ENCODE measurements around the gene KIAA1328. TPM values are rescaled to one million over a fixed set of nuclear protein-coding genes. Genes with fewer than 3 reads are reported as not detected.

The KIAA1328 gene
- total RNA-seq, 1 donor from 2014 or later, result 11.6 TPM

DNA sequence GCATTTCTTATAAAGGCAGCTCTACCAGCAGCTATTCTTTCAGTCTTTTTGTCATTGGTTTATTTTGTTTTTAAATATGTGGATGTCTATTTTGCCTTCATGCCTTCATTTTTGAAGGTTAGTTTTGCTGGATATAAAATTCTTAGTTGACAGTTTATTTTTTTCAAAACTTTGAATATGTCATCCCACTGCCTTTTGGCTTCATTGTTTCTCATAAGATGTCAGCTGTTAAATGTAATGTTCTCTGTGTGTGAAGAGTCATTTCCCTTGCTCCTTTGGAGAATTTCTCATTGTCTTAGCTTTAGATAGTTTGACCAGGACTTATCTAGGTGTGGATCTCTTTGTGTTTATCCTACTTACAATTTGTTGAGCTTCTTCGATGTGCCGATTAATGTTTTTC, 213.5 kb downstream of the KIAA1328 start:
- Mint-ChIP-seq H3K4me3 (no peak overlapping the region), H3K36me3 (peaks cover 18% of the 10 kb centered on the region), H3K27ac (no peak overlapping the region), H3K27me3 (no peaks in the 10 kb centered on the region), H3K9me3 (peaks cover 16% of the 10 kb centered on the region), H3K4me1 (ENCODE audit: unreplicated experiment) (no peaks in the 10 kb centered on the region)
- DNase-seq (ENCODE audit: extremely low spot score, unreplicated experiment), result no peak
- TF ChIP-seq CTCF (conservative IDR thresholded peaks at IDR 0.05), result no peak

DNA sequence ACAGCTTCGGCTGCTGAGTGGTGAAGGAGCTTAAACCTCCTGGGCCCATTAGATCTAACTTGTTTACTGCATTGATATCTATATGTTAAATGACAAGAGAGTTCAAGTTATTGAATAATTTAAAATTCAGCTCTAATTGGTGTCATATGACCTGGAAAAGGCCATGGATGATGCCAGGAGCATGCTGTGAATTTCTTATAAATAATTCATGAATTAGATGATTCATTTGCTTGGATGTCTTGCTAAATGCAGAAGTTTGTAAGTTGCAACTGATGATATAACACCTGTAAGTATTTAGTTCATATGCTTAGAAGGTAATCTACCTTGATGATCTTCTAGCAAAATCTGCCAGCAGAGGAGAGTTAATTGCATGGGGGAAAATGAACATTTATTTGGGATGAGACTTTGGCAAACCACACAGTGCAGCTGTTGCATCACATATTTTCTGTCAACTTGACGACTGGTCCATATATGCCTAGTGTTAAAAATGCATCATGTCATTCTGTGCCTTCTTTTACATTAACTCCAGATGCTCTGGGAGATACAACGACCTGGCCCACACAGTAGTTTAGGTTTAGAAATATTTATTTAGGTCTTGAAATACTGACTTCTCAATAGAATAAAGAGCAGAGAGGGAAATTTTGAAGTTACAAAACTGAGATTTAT, 226.3 kb downstream of the KIAA1328 start:
- Mint-ChIP-seq H3K4me3 (no peak overlapping the region), H3K27me3 (no peaks in the 10 kb centered on the region), H3K36me3 (no peaks in the 10 kb centered on the region), H3K9me3 (no peaks in the 10 kb centered on the region), H3K27ac (no peak overlapping the region), H3K4me1 (ENCODE audit: unreplicated experiment) (no peaks in the 10 kb centered on the region)
- TF ChIP-seq CTCF (conservative IDR thresholded peaks at IDR 0.05), result no peak
- no peak for DNase-seq (ENCODE audit: extremely low spot score, unreplicated experiment)

- no peaks in the 10 kb centered on the region for H3K4me1 Mint-ChIP-seq (ENCODE audit: unreplicated experiment)
- no peaks in the 10 kb centered on the region for H3K9me3 Mint-ChIP-seq
- no peak overlapping the region for H3K27ac Mint-ChIP-seq
- TF ChIP-seq CTCF (conservative IDR thresholded peaks at IDR 0.05), result no peak
- no peak for DNase-seq (ENCODE audit: extremely low spot score, unreplicated experiment)
- peaks cover 7% of the 10 kb centered on the region for H3K36me3 Mint-ChIP-seq
- no peak overlapping the region for H3K4me3 Mint-ChIP-seq
- no peaks in the 10 kb centered on the region for H3K27me3 Mint-ChIP-seq
Measured at GRCh38 chr18:37064187-37064586, 235.3 kb downstream of the KIAA1328 start.

DNA sequence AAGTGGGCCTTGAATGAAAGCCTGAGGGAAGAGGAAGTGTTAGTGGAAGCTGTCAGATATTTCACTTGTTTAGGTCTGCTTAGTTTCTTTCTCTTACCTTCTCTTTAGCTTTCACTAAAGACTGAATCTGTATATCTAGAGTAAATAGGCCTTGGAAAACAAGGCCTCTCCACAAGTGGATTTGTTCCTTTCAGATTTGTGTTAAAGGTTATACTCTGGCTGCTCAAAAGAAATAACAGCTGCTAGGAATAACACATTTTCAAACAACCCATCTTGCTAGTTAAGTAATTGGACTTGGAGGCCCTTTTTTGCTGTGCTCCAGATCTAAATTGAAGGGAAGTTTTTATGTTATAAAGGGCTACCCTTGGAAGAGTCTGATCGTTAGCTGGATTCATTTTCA, 236.3 kb downstream of the KIAA1328 start:
- no peak for TF ChIP-seq CTCF (conservative IDR thresholded peaks at IDR 0.05)
- no peaks in the 10 kb centered on the region for H3K27me3 Mint-ChIP-seq
- peaks cover 7% of the 10 kb centered on the region for H3K36me3 Mint-ChIP-seq
- H3K27ac Mint-ChIP-seq, result no peak overlapping the region
- H3K4me1 Mint-ChIP-seq (ENCODE audit: unreplicated experiment), result no peaks in the 10 kb centered on the region
- H3K9me3 Mint-ChIP-seq, result no peaks in the 10 kb centered on the region
- no peak overlapping the region for H3K4me3 Mint-ChIP-seq
- DNase-seq (ENCODE audit: extremely low spot score, unreplicated experiment), result no peak

GRCh38 chr18:37084912-37085311, 256.0 kb downstream of the KIAA1328 start:
- Mint-ChIP-seq H3K27me3 (no peaks in the 10 kb centered on the region), H3K27ac (no peak overlapping the region), H3K9me3 (no peaks in the 10 kb centered on the region), H3K4me3 (no peak overlapping the region), H3K36me3 (peaks cover 3% of the 10 kb centered on the region), H3K4me1 (ENCODE audit: unreplicated experiment) (no peaks in the 10 kb centered on the region)
- DNase-seq (ENCODE audit: extremely low spot score, unreplicated experiment), result no peak
- TF ChIP-seq CTCF (conservative IDR thresholded peaks at IDR 0.05), result no peak

DNA sequence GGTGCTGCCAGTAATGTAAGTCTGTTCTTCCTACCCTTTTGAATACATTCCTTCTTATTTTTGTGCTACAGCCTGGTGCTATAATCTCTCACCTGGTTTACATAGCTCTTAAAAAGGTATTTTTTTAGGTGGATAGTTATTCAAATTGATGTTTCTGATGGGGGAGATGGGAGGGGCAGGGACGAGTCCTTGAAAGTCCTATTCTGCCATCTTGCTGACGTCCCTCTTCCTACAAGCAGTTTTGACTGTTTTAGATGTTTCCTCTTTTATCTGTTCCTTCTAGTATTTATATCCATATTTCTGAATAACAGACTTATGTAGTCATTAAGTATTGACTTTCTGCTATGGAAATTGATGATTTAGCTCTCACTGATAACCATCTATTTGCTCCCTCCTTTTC, 256.4 kb downstream of the KIAA1328 start:
- H3K27ac Mint-ChIP-seq, result no peak overlapping the region
- peaks cover 3% of the 10 kb centered on the region for H3K36me3 Mint-ChIP-seq
- no peak for DNase-seq (ENCODE audit: extremely low spot score, unreplicated experiment)
- no peaks in the 10 kb centered on the region for H3K27me3 Mint-ChIP-seq
- H3K4me3 Mint-ChIP-seq, result no peak overlapping the region
- TF ChIP-seq CTCF (conservative IDR thresholded peaks at IDR 0.05), result no peak
- H3K9me3 Mint-ChIP-seq, result no peaks in the 10 kb centered on the region
- H3K4me1 Mint-ChIP-seq (ENCODE audit: unreplicated experiment), result no peaks in the 10 kb centered on the region
